Stimulated activated CD8-positive, alpha-beta memory T cell treated with anti-CD3 and anti-CD28 coated beads, Interleukin-2, amount 100 ng/mL, for 48 hours (primary cell): ENCODE measurements around the gene FKRP.
"Not testable (repeated sequence)": the region's sequence is repeated elsewhere in the genome, so short reads cannot be mapped to it uniquely, and the experiment has no call there.

Experiments used
- DNase-seq, 2 donors: peaks; one replicate each; pipeline ENCODE4 v3.0.0-alpha.2; 2020; ENCODE audit warnings: low read depth in 2 of 2

The FKRP gene

GRCh38 chr19:46745521-46746280, at the start of gene FKRP:
Gene FKRP, plus strand, starts transcription at chr19:46746057. Its CDS starts 9,394 bp downstream, at chr19:46755451.
- DNase-seq: no peak

GRCh38 chr19:46696866-46697203, 49.0 kb upstream of the FKRP start:
- DNase-seq: no peak

DNA sequence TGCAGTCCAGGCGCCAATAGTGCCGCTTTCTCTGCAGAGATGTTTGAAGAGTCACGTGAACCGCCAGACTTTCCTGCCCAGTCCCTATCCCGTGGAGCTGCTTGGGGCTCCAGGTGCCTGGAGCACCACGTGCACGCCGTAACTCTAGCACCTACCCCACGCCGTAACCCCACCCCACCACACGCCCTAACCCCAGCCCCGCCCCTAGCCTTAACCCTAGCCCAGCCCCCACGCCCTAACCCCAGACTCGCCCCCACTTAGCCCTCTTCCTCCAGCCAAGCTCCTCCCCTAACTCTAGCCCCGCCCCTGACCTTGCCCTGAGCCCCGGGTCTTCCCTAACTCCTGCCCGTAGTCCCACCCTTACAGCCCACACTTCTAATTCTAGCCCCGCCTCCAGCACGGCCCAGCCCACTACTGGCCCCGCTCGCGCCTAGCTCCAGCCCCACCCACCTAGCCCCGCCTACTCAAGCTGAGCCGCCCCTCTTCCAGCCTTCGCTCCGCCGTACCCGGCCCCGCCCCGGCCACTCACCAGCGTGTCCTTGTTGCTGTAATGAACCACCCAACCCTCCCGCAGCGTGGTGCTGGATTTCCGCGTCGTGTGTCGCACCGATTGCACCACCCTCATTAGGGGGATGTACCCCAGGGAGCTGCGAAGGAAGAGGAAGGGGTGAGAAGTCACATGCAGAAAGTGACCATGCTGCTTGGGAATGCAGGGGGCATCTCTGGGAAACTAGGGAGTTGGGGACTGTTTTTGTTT, 48.5 kb upstream of the FKRP start:
- no peak for DNase-seq

DNA sequence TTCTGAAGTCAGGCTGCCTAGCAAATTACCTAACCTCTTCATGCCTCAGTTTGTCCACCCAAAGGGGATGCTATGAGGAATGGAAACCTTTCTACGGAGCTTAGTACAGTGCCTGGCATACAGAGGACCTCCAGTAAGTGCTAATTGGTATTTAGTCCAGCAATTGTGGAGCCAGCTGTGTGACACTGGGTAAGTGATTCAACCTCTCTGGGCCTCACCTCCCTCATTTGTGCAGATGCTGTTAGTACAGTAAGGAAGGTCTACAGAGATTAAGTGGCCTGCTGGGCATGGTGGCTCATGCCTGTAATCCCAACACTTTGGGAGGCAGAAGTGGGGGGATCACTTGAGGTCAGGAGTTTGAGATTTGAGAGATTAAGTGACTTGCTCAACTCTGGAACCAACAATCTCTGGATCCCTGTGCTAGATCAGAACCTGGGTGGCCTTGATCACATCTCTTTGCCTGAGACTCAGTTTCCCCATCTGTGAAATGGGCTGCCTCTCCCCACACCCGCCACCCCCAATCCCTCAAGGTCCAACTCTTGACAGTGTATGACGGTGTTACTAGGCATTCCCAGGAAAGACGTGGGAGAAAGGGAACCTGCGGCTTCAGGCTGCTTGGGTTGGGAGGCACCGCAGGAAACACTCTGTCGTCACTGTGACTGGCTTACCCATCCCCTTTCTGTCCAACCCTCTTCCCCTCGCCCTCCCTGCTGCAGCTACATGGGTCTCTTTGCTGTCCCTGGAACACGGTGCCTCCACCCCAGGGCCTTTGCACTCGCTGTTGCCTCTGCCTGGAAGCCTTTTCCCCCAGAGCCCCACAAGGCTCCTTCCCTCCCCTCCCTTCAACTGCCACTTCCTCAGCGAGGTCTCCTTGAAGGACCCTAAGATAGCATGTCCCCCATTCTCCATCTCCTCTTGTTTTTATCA, 47.2 kb upstream of the FKRP start:
- no peak for DNase-seq

DNA sequence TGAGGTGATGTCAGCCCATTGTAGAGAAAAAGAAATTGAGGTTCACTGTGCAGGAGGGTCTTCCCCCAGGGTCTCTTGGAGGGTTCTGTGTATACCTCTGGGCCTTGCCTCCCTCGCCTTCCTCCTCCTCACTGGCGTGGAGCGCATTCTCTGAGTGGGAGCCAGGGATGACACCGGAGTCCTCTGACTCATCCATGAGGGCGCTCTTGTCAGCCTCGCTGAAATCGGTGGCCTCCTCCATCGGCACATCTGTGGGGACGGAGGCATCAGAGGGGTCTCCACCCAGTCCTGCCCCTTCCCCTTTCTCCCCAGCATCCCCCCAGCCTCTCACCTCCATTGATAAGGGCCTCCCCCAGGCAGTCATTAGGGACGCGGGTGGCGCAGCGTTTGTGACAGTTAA, 45.2 kb upstream of the FKRP start:
- no peak for DNase-seq

DNA sequence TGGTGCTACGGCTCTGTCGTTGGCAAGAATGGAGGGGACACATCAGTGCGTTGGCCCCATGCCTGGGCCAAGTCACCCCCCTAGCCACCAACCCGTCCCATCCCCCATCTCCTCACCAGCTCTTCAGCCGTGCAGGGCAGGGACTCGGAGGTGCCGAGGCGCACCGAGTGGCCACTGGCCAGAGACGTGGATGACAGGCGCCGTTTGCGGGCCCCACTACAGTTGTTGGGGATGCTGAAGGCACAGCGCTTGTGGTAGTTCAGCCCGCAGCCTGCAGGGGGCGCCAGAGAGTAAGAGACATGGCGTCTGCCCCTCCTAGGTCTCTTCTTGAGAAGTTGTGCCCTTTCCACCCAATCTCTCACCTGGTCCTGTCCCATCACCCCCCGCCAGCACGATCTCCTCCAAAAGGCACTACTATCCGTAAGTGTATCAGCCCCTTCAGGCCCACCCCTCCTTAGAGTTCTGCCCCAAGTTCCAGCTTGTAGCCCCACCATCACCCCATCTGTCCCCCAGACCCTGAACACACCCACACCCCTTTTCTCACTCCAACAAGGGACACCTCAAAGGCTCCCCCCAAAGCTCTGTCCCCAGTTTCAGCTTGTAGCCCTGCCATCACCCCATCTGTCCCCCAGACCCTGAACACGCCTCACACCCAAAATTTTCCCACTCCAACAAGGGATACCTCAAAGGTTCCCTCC, 41.3 kb upstream of the FKRP start:
- peak; percentile 80 to 92 for DNase-seq

- DNase-seq: no peak
These were observed 35.2 kb upstream of the FKRP start for GRCh38 chr19:46710687-46711086.

DNA sequence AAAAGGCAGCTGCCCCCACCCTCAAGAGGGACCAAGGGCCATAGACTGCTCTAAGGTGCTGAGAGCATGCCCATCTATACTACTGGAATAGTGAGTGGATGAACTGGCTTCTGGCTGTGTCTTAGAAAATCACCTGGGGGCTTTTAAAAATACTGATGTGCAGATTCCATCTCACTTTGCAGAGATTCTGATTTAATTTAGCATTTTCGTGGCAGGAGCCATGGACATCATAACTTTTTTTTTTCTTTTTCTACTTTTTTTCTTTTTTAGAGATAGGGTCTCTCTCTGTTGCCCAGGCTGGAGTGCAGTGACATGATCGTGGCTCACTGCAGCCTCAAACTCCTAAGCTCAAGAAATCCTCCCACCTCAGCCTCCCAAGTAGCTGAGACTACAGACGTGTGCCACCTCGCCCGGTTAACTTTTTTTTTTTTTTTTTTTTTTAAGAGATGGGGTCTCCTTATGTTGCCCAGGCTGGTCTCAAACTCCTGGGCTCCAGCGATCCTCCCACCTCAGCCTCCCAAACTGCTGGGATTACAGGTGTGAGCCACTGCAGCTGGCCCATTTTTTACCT, 33.0 kb upstream of the FKRP start:
- DNase-seq: not testable (repeated sequence)

DNA sequence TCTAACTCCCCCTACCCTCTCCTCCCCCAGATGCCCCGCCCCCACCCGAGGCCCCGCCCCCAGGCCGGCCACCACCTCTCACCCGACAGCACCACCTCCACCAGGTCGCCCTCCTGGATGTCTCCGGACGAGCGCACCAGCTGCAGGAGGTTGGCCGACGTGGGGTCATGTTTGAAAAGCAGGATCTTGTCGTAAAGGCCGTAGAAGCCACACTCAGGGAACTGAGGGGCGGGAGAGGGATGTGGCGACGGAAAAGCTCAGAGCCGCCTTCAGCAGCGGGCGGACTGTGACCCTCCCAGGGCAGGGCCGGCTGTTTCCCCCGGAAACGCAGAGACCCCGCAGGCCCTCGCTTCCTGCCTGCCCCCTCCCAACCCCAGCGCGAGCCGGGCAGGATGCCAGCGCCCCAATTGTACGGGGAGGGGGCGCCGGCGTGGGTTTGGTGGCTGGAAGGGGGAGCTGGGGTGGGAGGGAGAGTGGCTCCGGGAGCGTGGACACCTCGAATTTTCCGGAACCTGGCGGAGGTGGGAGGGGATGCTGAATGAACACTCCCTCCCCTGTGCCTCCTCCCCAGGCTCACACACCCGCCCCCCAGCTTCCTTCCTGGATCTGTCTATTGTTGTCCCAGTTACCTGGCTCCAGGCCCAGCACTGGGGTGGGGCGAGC, 31.9 kb upstream of the FKRP start:
- DNase-seq: peak; percentile 46 to 57

DNA sequence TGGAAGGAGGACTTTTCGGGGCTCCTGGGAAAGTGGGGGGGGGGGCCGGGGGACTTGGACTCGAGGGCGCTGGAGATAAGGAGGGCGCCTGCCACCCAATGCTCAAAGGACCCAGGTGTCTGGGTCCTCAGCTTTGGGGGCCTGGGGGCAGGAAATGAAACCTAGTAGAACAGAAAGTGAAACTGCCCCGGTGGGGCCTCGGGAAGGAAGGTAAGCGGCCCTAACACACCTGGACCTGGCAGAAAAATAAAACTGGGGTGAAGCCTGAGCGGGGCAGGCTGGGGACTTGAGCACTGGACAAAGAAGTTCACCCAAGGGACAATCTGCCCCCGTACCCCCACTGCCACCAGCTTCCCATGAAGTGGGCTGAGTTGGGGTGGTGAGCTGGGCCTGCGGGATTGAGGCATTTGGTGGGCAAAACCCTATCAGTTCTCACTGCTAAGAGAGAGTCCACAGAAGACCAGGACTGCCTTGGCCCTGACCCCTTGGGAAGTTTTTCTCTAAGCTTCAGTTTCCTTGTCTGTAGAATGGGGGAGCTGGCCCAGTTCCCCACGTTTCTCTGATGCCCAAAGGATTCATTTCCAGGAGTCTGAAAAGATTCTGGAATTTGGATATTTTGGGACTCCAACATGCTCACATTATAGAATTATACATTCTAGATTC, 31.3 kb upstream of the FKRP start:
- DNase-seq: peak; percentile 29 to 37

- no peak for DNase-seq
These were observed 30.3 kb upstream of the FKRP start for GRCh38 chr19:46715620-46715974.

DNA sequence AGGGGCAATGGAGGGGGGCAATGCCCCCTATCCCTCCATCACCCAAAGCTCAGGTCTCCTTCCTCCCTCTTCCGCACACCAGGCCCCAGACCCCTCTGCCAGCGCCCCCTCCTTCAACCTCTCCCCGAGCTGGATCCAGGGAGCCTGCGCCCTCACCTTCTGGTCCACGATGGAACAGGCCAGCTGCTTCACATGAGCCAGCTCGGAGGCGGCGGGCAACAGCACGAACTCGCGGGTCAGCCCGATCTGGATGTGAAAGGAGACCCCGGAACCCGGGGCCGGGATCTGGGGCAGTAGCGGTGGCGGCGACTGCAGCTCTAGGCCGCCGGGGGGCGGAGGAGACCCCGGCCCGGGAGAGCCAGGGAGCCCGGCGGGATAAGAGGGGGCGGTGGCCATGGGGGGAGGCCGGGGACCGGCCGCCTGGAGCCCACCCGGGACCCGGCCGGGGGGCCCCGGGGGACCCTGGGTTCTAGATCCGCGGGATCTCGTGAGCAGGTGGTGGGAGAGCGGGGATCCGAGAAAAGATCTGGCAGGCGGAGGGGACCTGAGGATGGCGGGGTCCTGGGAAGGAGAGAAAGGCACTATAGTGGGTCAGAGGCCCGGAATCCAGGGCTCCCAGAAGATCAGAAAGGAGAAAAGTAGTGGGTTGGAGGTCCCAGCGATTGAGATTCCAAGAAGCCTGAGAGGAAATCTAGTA, 29.7 kb upstream of the FKRP start:
- DNase-seq: no peak

- no peak for DNase-seq
These were observed 29.2 kb upstream of the FKRP start for GRCh38 chr19:46716672-46717033.

- peak; percentile 89 to 90 for DNase-seq
These were observed 28.7 kb upstream of the FKRP start, which contains the start of gene PRKD2 for GRCh38 chr19:46717034-46717715. Gene PRKD2, minus strand, starts transcription at chr19:46717114. Its CDS starts 744 bp downstream, at chr19:46716370.

GRCh38 chr19:46717716-46718143, 28.1 kb upstream of the FKRP start:
- no peak for DNase-seq

DNA sequence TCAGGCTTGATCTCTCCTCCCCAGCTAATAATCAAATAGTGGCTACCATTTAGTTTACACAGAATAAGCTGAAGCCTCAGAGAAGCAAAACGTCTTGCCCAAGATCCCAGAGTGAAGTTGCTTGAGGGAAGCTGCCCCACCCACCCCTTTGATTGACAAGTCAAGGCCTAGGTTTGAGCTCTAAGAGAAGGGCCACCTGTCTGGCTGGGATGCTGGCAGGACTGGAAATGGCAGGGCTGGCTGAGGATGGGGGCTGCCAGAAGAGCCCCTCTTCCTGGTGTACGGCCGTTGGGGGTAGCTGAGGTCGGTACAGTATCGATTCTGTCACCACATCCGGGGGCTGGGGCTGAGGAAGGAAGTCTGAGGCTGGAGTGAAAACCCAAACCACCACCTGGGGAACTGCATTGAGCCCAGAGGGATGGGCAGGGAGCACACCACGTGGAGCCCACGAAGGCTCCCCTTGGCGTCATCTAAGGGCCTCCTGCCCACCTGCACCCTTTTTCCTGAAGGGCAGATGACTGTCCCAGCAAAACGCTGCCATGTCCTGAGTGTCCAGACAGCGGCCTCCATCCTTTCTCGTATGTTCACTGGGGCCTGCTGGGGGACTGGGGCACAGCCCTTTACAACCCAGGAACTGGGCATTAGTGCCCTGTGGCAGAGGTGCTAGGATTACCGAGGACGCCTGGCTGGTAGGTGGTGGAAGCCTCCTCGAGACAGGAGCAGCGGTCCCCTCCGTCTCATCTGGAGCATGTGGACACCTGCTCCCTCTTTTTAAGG, 27.5 kb upstream of the FKRP start:
- peak; percentile 39 to 40 for DNase-seq

- DNase-seq: no peak
These were observed 26.8 kb upstream of the FKRP start for GRCh38 chr19:46718934-46719622.
